IPS DF 19.7 (cell line): ENCODE results near the gene PAQR9.

Source experiments
- DNase-seq: peaks from one replicate; pipeline ENCODE4 v3.0.0-alpha.2; 2013; ENCODE audit warnings: low read depth, low spot score

Gene PAQR9

DNA sequence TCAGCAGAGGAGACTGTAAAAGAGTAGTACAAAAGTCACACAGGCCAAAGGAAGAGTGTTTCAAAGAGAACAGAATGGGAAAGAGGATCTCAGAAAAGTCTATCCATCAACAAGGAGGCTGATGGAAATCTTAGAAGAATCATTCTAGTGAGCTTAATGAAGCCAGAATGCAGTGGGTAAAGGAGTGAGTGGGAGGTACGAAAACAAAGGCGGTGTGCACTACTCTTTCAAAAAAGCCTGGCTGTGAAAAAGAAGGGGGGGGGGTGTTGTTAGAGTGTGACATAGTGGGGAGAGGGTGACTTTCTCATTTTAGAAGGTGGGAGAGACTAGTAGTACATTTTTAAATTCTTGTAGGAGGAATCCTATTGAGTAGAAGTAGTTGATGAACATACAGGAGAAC lies 11.7 kb downstream of the PAQR9 start:
- DNase-seq = no peak

DNA sequence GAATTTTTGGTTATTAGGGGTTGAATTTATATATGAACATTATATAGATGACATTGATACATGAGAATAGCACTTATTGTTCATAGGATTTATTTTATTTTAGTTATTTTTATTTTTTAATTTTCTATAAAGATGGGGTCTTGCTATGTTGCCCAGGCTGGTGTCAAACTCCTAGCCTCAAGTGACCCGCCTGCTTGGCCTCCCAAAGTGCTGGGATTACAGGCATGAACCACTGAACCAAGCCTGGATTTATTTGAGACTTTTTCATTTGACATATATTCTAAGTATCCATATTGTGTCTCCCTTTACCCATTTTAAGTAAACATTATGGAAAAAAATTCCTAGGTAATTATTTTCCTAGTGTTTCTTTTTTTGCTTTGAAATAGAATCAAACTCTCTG lies 12.5 kb downstream of the PAQR9 start:
- DNase-seq = no peak

DNA sequence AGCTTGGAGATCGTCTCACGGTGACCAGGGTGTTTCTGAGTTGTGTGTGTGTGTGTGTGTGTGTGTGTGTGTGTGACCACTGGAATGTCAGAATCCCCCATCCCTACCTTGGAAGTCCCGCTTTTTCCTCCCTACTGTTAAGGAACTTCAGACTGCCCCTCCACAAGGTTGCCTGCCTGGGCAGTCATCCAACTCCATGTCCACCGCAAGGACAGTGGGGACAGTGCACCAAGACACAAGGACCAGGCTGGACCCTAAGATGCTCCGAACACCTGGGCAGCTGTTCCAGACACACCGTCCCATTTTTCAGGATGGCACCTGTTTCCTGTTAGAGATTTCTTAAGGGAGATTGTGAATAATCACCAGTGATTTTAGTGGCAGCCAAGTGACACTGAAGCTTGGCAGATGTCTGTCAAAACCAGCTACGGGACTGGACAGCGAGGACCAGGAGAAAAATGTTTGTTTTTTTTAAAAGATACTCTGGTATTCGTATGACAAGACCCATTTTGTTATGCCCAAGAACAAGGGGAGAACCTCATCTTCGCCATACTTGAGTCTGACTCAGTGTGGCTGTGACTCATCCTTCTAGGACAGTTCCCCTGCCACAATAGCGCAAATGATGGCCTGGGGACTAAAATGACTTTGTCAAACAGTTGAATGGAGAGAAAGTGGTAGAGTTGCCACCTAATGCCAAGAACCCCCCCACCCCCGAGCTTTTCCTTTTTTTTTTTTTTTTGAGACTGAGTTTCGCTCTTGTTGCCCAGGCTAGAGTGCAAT lies 15.5 kb downstream of the PAQR9 start:
- no peak for DNase-seq

DNA sequence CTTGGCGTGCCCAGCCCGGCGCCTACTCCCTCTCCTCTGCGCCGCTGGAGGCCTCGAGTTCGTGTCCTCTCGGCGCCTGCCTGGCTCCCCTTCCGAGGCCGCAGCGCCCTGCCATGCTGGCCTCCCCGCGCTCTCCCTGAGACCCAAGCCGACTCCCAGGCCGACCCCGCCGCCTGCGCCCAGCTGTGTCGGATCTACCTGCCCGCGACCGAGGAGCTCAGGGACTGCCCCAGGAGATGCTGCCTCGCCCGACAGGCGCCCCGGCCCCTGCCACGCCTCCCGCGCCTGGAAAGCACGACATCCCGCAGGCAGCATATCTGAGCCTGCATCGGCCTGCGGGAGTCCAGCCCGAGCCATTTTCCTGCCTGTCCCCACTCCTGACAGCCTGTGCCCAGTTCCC lies 16.1 kb downstream of the PAQR9 start:
- no peak for DNase-seq

DNA sequence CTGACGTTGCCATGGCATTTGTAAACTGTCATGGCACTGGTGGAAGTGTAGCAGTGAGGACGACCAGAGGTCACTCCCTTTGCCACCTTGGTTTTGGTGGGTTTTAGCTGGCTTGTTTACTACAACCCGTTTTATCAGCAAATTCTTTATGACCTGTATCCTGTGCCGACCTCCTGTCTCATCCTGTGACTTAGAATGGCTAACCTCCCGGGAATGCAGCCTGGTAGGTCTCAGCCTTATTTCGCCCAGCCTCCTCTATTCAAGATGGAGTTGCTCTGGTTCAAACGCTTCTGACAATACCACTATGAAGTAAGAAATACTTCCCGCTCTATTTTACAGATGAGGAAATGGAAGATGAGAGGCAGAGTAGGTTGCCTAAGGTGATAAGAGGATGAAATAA lies 16.6 kb downstream of the PAQR9 start:
- DNase-seq = no peak

DNA sequence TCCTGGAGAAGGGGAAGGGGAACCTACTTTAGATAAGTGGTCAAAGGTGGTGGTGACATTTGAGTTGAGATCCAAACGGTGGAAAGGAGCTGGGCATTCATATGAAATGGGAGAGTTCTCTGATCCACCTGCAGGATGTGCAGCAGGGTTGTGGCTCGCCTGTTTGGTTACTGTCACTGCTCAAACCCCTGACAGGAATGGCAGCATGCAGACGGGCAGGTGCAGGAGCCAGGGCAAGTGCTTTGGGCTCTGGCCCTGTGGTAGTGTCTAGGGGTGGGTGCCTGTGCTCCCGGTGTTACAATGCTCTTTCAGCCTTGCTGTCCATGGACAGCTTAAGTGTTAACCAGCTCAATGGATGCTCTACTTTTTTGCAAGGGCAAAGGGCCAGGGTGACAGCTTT lies 18.5 kb downstream of the PAQR9 start:
- no peak for DNase-seq

DNA sequence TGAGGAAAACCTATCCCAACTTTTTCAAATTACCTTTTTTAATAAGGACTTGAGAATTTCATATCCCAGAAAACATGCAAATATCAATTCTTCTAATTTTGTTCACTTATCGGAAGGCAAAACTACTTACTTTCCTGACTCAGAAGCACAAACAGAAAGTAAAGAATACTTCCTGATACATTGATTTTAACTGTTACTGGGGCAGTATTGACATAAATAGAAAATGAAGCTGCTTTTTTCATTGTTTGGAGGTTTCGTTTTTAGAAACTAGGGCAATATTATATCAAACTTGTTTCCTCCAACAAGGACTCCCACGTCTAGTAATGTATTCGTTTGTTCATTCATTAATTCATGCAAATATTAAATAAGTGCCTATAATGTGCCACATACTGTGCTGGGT lies 19.1 kb downstream of the PAQR9 start:
- no peak for DNase-seq

DNA sequence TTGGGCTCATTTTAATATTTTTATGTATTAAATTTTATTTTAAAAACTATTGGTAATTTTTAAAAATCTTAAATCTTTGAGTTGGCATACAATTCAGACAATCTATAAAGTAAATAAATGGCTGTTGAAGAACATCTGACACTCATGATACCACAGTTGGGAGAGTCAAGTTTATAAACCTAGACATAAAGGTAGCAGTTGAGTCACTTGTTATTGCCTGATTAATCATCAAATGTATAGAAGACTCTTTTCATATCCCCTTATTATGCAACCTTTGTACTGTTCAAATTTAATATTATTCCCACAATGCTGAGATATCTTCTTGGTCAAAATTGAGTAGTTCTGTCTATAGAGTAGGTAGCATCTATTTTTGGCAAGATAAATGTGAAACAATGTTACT lies 19.6 kb downstream of the PAQR9 start:
- DNase-seq = no peak

DNA sequence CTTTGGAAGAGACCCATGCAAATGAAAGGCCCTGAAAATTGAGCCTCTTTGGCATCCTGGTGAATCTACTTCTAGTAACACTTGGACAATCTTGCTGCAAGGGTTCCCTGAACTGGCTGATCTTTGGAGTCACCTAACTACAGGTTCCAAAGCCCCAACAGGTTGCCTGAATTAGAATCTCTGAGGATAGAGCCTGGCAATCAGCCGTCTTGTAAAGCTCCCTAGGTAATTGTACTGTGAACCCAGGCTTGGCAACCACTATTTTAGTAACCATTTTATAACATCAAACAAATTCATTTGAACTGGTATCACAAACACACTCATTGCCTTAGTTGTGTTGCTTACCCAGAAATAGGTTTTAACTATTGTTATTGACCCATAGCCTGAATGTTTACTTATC lies 20.1 kb downstream of the PAQR9 start:
- no peak for DNase-seq

DNA sequence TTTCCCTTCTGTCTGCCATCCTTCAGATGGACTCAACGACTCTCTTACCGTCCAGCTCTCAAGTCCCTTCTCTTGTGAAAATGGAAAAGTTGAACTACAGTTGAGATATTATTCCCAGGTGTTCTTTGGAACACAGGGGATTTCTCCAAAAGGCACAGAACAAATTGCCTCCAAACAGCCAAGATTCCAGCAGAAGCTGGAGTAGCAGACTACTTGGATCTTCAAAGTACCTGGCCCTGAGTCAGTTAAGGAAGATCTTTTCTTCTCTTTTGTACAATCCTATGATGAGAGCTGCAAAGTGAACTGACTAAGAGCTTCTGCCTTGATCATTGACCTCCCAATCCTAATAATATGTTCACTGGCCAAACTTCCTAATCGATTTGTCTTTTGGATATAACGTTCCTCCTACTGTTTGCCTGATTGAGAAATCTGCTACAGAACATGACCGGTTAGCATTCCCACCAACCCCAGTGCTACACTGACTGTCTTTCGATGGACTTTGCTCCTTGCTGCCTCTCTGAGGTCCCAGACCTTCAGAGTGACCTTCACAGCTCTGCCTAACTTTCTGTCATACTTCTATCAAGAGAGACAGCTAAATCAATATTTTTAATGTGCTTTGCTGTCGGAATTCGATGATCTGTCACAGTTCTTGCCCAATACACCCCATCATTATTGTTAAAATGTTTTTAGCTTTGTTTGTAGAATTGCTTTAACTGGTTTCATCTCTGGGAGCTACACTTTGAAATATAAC lies 21.9 kb downstream of the PAQR9 start:
- DNase-seq = no peak

DNA sequence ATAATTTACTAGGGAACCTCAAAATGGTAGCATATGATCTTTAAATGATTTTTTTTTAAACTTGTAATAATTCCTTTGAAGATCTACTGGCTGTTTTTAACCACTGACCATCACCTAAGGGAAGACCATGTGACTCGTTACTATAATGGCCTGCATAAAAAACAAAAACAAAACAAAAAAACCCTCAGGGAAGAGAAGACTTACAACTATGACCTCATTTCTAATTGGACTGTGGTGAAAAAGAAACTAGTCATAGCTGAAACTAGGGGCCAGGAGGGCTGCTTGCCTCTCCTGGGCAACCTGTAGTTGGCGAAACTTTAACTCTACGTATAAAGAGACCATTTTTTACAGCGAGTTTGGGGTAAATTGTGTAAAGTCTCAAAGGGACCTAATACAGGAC lies 23.0 kb downstream of the PAQR9 start:
- no peak for DNase-seq

DNA sequence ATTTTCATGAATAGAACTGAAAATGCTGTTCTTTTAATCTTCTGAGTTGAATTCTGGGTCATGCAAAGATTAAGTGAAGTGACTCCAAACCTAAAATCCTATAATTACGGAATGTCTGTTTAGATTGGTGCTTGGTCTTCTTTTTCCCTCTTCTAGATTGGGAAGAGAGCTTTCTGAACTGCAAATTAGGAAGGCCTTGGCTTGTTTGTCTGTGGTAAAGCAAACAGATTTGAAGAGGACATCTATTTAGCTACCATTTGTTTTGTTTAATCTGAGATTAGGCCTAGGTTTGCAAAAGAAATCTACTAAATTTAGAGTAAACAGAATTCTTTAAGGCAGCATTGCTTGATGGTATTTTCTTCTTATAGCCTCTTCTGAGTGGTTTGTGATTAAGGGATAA lies 23.5 kb downstream of the PAQR9 start:
- DNase-seq = no peak

DNA sequence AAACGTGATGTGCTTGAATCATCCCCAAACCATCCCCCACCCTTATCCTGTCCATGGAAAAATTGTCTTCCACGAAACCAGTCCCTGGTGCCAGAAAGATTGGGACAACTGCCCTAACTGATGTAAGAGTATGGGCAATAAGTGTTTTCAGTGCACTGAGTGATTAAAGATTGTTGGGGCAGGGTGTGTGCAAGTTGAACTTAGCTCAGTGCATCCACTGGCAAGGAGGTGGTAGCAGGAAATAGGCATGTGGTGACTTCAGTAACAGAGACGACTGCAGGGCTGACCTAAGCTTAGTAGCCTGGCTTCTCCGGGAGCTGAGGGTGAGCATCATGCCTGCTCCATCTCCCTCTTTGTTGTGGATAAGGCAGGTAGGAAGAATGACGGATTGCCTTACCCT lies 27.5 kb downstream of the PAQR9 start:
- DNase-seq = no peak

DNA sequence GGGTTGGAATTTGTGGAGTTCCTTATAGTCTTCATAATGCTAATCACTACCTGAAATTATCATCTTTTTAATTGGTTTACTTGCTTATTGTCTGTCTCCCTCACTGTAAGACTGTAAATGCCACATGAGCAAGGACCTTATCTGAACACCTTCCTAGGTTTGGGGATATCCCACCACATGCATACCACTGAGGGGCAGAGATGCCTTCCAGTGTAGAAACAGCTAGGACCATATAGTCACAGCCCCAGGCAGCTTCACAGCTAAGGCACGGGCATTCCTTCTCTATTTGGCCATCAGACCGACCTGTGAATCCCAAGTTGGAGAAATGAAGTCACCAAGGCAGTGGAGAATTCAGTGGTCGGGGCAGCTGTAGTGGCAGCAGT lies 28.6 kb downstream of the PAQR9 start:
- no peak for DNase-seq

DNA sequence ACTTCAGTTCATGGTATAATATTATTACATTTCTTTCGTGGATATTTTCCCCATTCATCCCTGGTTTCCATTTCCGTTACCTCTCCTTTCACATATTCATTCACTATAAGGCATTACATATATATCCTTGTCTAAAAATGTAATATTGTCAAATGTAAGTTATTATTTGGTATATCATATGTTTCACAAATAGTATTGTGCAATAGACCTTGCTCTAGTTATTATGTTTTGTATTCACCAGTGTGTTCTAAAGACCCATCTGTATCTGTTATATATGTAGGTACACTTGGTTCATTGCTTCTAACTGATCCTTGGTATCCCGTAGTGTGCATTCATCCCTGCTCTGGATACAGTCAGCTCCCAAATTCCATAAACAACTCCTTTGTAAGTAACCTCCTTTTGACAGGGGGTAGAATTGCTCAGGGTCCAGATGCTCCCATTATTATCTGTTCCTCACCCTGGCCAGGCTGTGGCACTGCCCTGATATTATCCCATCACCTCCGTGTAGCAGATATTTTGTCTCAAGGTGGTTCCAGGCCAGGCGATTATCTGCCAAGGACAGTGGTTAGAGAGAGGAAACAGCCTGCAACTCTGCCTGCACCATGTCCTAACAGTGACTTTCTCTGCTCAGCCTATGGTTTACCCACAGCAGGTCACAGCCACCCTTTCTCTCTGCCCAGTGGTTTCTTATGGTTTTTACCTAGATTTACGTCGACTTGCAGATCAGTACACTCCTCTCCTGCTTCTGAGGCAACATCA lies 29.2 kb downstream of the PAQR9 start:
- no peak for DNase-seq

DNA sequence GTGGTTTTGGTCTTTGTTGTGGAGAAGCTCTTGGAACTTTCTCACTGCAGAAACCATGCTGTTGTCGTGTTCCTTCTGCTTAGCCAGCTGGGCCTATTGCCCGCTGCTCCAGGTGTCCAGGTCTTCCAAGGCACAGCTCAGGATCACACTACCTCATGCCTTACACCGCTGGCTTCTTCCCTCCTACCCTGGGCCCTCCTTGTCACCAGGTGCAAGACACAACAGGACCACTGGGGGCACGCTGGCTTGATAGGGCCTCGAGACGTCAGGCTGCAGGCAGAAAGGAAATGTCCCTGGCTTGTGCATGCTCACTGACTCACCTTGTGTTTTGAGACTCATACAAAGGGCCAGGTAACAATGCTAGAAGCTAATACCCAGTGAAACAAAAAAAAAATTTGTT lies 32.3 kb downstream of the PAQR9 start:
- peak; percentile 61 for DNase-seq

DNA sequence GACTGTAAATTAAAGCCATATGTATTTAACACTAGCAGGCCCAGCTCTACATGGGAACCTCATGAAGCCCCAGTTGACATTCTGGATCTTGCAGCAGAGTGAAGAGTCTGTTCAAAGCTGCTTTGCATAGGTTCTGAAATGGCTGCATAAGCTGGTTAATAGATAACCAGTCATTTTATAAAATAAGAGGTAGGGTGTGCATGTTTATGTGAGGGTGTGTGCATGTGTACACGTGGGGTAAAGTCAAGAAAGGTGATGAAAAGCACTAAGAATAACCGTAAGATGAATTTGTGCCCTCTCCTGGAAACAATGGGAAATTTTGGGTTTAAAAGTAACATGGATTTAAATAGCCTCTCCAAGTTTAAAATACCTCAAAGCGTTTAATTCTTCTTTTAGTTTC lies 33.0 kb downstream of the PAQR9 start:
- no peak for DNase-seq

DNA sequence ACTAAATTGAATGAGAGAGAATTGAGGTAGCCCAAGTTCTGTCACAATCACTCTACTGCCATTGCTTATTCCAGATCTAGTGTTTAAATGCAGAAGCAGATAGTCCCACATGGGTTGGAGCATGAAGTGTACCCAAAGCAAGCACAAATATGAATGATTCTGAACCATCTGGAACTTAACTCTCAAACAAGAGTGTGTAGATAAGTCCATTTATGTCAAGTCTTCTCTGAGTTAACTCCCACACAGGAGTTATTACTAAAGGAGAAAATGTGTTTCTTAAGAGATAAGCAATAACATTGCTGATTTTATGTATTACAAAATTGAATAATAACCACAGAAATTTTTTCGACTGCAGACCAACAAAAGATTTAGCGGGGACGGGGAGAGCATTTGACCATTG lies 33.6 kb downstream of the PAQR9 start:
- no peak for DNase-seq

DNA sequence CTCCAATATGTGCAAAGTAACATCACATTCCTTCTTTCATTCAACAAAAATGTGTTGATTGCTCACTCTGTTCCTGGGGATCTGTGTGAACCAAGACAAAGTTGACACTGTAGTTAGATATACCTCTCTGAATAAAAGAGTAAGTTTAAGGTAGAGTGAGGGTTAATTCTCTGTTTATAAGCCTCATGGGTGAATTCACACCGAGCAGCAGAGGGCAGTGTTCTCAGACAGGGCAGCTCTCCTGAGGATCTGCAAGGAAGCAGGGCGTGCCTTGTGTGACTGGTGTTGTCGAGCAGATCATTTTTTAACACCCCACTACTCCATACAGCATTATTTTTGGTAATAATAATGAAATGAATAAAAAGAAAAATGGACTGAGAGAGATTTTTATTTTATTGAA lies 34.4 kb downstream of the PAQR9 start:
- DNase-seq = peak; percentile 28

DNA sequence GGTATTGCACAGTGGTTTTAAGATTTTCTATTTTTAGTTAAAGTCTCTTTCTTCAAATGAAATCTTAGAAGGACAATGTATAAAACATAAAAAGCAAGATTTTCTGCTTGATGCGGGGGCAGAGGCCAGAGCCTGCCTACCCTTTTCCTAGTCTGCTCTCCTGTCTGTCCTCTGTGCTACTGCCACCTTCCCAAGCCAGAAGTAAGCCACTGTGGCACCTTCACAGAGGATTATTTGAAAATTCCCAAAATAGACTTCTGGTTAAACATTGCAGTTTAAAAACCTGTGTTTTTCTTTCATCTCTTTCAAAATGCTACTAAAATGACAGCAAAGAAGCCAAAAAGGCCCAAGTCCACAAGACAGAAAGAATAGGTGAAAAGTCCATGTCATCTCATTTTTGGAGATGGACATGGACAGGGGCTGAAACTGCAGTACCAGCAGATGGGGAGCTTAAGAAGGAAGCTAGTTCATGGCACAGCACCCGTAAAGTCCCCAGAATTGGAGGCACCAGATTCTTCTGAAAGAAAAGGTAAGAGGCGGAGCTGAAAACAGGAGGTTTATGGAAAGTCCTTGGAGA lies 37.0 kb downstream of the PAQR9 start:
- DNase-seq = no peak

DNA sequence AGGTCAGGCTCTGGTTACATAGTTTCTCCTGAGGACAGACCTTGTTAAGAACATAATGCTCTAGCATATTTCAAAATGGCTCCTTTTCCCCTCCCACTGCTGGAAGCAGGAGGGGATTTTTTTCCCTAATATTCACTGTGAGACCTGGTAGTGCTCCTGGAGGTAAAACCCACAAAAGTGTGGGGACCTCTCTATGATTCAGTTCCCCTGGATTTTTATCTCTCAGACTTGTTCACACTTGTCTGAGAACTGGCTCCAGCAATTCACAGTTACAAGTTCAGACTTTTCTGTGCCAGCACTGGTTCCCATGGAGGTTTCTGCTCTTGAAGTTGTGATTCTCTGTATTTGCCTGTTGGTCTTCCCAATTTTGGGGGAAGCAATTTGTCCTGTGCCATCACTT lies 38.3 kb downstream of the PAQR9 start:
- no peak for DNase-seq

DNA sequence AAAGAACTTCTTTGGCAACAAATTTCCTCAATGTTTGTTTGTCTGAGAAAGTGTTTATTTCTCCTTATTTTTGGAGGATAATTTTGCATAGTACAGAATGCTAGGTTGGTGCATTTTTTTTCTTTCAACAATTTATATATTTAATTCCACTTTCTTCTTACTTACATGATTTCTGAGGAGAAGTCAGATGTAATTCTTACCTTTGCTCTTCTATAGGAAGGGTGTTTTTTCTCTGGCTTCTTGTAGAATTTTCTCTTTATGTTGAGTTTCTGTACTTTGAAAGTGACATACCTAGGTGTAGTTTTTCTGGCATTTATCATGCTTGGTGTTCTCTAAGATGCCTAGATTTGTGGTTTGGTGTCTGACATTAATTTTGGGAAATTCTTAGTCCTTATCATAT lies 39.8 kb downstream of the PAQR9 start:
- DNase-seq = no peak
